HFFc6 (cell line): ENCODE results near the gene TARS3. TPM values are rescaled to one million over a fixed set of nuclear protein-coding genes. Genes with fewer than 3 reads are reported as not detected.

Source experiments
- DNase-seq: peaks from one replicate; pipeline ENCODE4 v3.0.0-alpha.2; 2018
- H3K27ac Mint-ChIP-seq: 2 replicates; pipeline ENCODE4 v1.8.0; 2020; ENCODE audit warnings: mild to moderate bottlenecking, mixed read lengths
- H3K27me3 Mint-ChIP-seq: 2 replicates; pipeline ENCODE4 v1.8.0; 2021; ENCODE audit warnings: mild to moderate bottlenecking, moderate library complexity, mixed read lengths; ENCODE audit not compliant: insufficient read depth
- H3K36me3 Mint-ChIP-seq: 2 replicates; pipeline ENCODE4 v1.8.0; 2021; ENCODE audit warnings: low read depth, mixed read lengths
- H3K4me1 Mint-ChIP-seq: 2 replicates; pipeline ENCODE4 v1.8.0; 2020; ENCODE audit warnings: low read depth, mixed read lengths
- H3K4me3 Mint-ChIP-seq: 2 replicates; pipeline ENCODE4 v1.8.0; 2020; ENCODE audit warnings: mild to moderate bottlenecking, moderate library complexity, mixed read lengths
- H3K9me3 Mint-ChIP-seq: 2 replicates; pipeline ENCODE4 v1.8.0; 2020; ENCODE audit warnings: mild to moderate bottlenecking, mixed read lengths
- CTCF ChIP-seq: fragments of 200-600 bp; sonication (generic); IDR thresholded peaks from 2 replicates; pipeline ENCODE4 v1.5.0; 2021; ENCODE audit warnings: antibody characterized with exemption, mild to moderate bottlenecking
- total RNA-seq, 6 experiments: library from RNA; stranded (reverse); fragmentation: NEBNext Ultra II Directional; extraction: Animal tissue kit (Norgen Biotek cat#: 25700); gene quantifications; 2 replicates in 1 of 6; 3 replicates in 5 of 6; pipeline ENCODE4 v1.2.3, GENCODE V29; 2021

The TARS3 gene
- total RNA-seq, 6 experiments from 2014 or later: 6.7 to 9.1 (median 7.8) TPM

- H3K27me3 Mint-ChIP-seq: peaks cover 41% of the 10 kb centered on the region
- no peak overlapping the region for H3K4me3 Mint-ChIP-seq
- no peaks in the 10 kb centered on the region for H3K36me3 Mint-ChIP-seq
- no peak for DNase-seq
- no peak overlapping the region for H3K27ac Mint-ChIP-seq
- no peaks in the 10 kb centered on the region for H3K9me3 Mint-ChIP-seq
- no peak for TF ChIP-seq CTCF
- H3K4me1 Mint-ChIP-seq: peaks cover 29% of the 10 kb centered on the region
These were observed 112.5 kb downstream of the TARS3 start for GRCh38 chr15:101611580-101612299.

GRCh38 chr15:101611007-101611406, 113.3 kb downstream of the TARS3 start:
- H3K4me3 Mint-ChIP-seq: no peak overlapping the region
- no peaks in the 10 kb centered on the region for H3K9me3 Mint-ChIP-seq
- no peak for DNase-seq
- no peaks in the 10 kb centered on the region for H3K36me3 Mint-ChIP-seq
- peaks cover 21% of the 10 kb centered on the region for H3K4me1 Mint-ChIP-seq
- H3K27me3 Mint-ChIP-seq: peaks cover 42% of the 10 kb centered on the region
- TF ChIP-seq CTCF: no peak
- H3K27ac Mint-ChIP-seq: no peak overlapping the region

- Mint-ChIP-seq H3K4me1 (peaks cover 17% of the 10 kb centered on the region), H3K27ac (no peak overlapping the region), H3K4me3 (no peak overlapping the region), H3K9me3 (no peaks in the 10 kb centered on the region), H3K36me3 (no peaks in the 10 kb centered on the region), H3K27me3 (peaks cover 43% of the 10 kb centered on the region)
- TF ChIP-seq CTCF: no peak
- no peak for DNase-seq
These were observed 113.7 kb downstream of the TARS3 start for GRCh38 chr15:101610611-101611000.

GRCh38 chr15:101609742-101610610, 114.3 kb downstream of the TARS3 start:
- H3K4me1 Mint-ChIP-seq: peaks cover 11% of the 10 kb centered on the region
- H3K9me3 Mint-ChIP-seq: no peaks in the 10 kb centered on the region
- DNase-seq: no peak
- no peaks in the 10 kb centered on the region for H3K36me3 Mint-ChIP-seq
- H3K4me3 Mint-ChIP-seq: no peak overlapping the region
- no peak for TF ChIP-seq CTCF
- H3K27me3 Mint-ChIP-seq: peaks cover 43% of the 10 kb centered on the region
- H3K27ac Mint-ChIP-seq: no peak overlapping the region

GRCh38 chr15:101608201-101608600, 116.1 kb downstream of the TARS3 start:
- Mint-ChIP-seq H3K27me3 (peaks cover 40% of the 10 kb centered on the region), H3K36me3 (no peaks in the 10 kb centered on the region), H3K4me3 (no peak overlapping the region), H3K9me3 (no peaks in the 10 kb centered on the region), H3K4me1 (no peaks in the 10 kb centered on the region), H3K27ac (no peak overlapping the region)
- DNase-seq: no peak
- no peak for TF ChIP-seq CTCF
